Natural killer cell treated with Interleukin-12 subunit alpha and Interleukin-12 subunit beta and Interleukin-15 and Interleukin-18, amount 100 ng/mL, for 72 hours (primary cell): ENCODE results near the gene DLG2. TPM values are rescaled to one million over a fixed set of nuclear protein-coding genes. Genes with fewer than 3 reads are reported as not detected.

Experiments
- ATAC-seq, 2 donors: fragments of 150-1000 bp; cut with Tn5 transposase in 1 of 2; sonication (Bioruptor Pico), chemical (Tn5 transposase) in 1 of 2; 2 replicates each; pipeline ENCODE4 v1.10.0; 2021
- DNase-seq: peaks from one replicate; pipeline ENCODE4 v3.0.0; 2022; ENCODE audit warnings: low spot score
- H3K27ac Mint-ChIP-seq, 2 donors: 1 replicate in 1 of 2; 2 replicates in 1 of 2; pipeline ENCODE4 v1.8.0; 2022; ENCODE audit warnings: mixed read lengths in 2 of 2, mild to moderate bottlenecking in 1 of 2, moderate library complexity in 1 of 2
- H3K27me3 Mint-ChIP-seq, 2 donors: 1 replicate in 1 of 2; 2 replicates in 1 of 2; pipeline ENCODE4 v1.8.0; 2022; ENCODE audit warnings: mixed read lengths in 2 of 2
- H3K36me3 Mint-ChIP-seq: one replicate; pipeline ENCODE4 v1.8.0; 2022; ENCODE audit warnings: mixed read lengths
- H3K4me1 Mint-ChIP-seq, 2 donors: 1 replicate in 1 of 2; 2 replicates in 1 of 2; pipeline ENCODE4 v1.8.0; 2022; ENCODE audit warnings: low read depth in 2 of 2, mixed read lengths in 2 of 2, mild to moderate bottlenecking in 1 of 2
- H3K4me3 Mint-ChIP-seq: one replicate; pipeline ENCODE4 v1.8.0; 2022; ENCODE audit warnings: mixed read lengths
- H3K9me3 Mint-ChIP-seq: 2 replicates; pipeline ENCODE4 v1.8.0; 2022; ENCODE audit warnings: mixed read lengths
- total RNA-seq, 2 donors: library from RNA; stranded (reverse); gene quantifications; one replicate each; pipeline ENCODE4 v1.2.3, GENCODE V29; 2022

DLG2 gene
- total RNA-seq, 2 donors from 2014 or later = 1.1 to 1.7 TPM

- H3K4me1 Mint-ChIP-seq = no peaks in the 10 kb centered on the region
- peaks cover 4% of the 10 kb centered on the region for H3K9me3 Mint-ChIP-seq
- DNase-seq = no peak
- peaks cover 9% of the 10 kb centered on the region for H3K36me3 Mint-ChIP-seq
- H3K27ac Mint-ChIP-seq = no peak overlapping the region
- H3K27me3 Mint-ChIP-seq = peaks cover 37 to 75% of the 10 kb centered on the region in 2 donors
- ATAC-seq = no peak
- H3K4me3 Mint-ChIP-seq = no peak overlapping the region
Observed at GRCh38 chr11:85572056-85572455, 55.1 kb downstream of the DLG2 start.

GRCh38 chr11:85569525-85569924 lies 57.6 kb downstream of the DLG2 start:
- DNase-seq (no peak), ATAC-seq (no peak)
- no peaks in the 10 kb centered on the region for H3K9me3 Mint-ChIP-seq
- no peak overlapping the region for H3K4me3 Mint-ChIP-seq
- H3K36me3 Mint-ChIP-seq = peaks cover 4% of the 10 kb centered on the region
- H3K4me1 Mint-ChIP-seq = no peaks in the 10 kb centered on the region
- H3K27ac Mint-ChIP-seq = no peak overlapping the region
- H3K27me3 Mint-ChIP-seq = peaks cover 29 to 69% of the 10 kb centered on the region in 2 donors

GRCh38 chr11:85558411-85558810 lies 68.7 kb downstream of the DLG2 start:
- no peaks in the 10 kb centered on the region for H3K9me3 Mint-ChIP-seq
- H3K4me3 Mint-ChIP-seq = no peak overlapping the region
- H3K27me3 Mint-ChIP-seq = peaks cover 16 to 18% of the 10 kb centered on the region in 2 donors
- H3K4me1 Mint-ChIP-seq = no peaks in the 10 kb centered on the region
- ATAC-seq = no peak
- DNase-seq = no peak
- H3K36me3 Mint-ChIP-seq = no peaks in the 10 kb centered on the region
- no peak overlapping the region for H3K27ac Mint-ChIP-seq

- no peaks in the 10 kb centered on the region for H3K36me3 Mint-ChIP-seq
Observed at GRCh38 chr11:85551881-85552280, 75.3 kb downstream of the DLG2 start.

GRCh38 chr11:85541683-85542082 lies 85.5 kb downstream of the DLG2 start:
- no peak for ATAC-seq
- H3K4me1 Mint-ChIP-seq = no peaks in the 10 kb centered on the region
- H3K27ac Mint-ChIP-seq = no peak overlapping the region
- H3K4me3 Mint-ChIP-seq = no peak overlapping the region
- no peak for DNase-seq
- peaks cover 2 to 11% of the 10 kb centered on the region in 2 donors for H3K27me3 Mint-ChIP-seq
- H3K9me3 Mint-ChIP-seq = peaks cover 2% of the 10 kb centered on the region
- H3K36me3 Mint-ChIP-seq = peaks cover 4% of the 10 kb centered on the region

More at GRCh38 chr11:85551881-85552280, 75.3 kb downstream of the DLG2 start:
- H3K27me3 Mint-ChIP-seq = peaks cover 5 to 25% of the 10 kb centered on the region in 2 donors
- no peak for DNase-seq
- H3K27ac Mint-ChIP-seq = no peak overlapping the region
- H3K4me1 Mint-ChIP-seq = no peaks in the 10 kb centered on the region
- no peak for ATAC-seq
- H3K9me3 Mint-ChIP-seq = peaks cover 3% of the 10 kb centered on the region
- no peak overlapping the region for H3K4me3 Mint-ChIP-seq

GRCh38 chr11:85540635-85541205 lies 86.4 kb downstream of the DLG2 start:
- no peaks in the 10 kb centered on the region for H3K4me1 Mint-ChIP-seq
- H3K36me3 Mint-ChIP-seq = no peaks in the 10 kb centered on the region
- DNase-seq (no peak), ATAC-seq (no peak)
- H3K27ac Mint-ChIP-seq = no peak overlapping the region
- H3K27me3 Mint-ChIP-seq = peaks cover 0 to 1% of the 10 kb centered on the region in 2 donors
- H3K4me3 Mint-ChIP-seq = no peak overlapping the region
- no peaks in the 10 kb centered on the region for H3K9me3 Mint-ChIP-seq

GRCh38 chr11:85540181-85540580 lies 87.0 kb downstream of the DLG2 start:
- ATAC-seq = peak in 1 of 2 donors; percentile 6
- H3K4me1 Mint-ChIP-seq = no peaks in the 10 kb centered on the region
- no peak overlapping the region for H3K4me3 Mint-ChIP-seq
- no peaks in the 10 kb centered on the region for H3K9me3 Mint-ChIP-seq
- peaks cover under 1% of the 10 kb centered on the region for H3K36me3 Mint-ChIP-seq
- H3K27ac Mint-ChIP-seq = no peak overlapping the region
- no peak for DNase-seq
- no peaks in the 10 kb centered on the region for H3K27me3 Mint-ChIP-seq

- peaks cover 5% of the 10 kb centered on the region for H3K36me3 Mint-ChIP-seq
- H3K4me1 Mint-ChIP-seq = no peaks in the 10 kb centered on the region
- H3K4me3 Mint-ChIP-seq = no peak overlapping the region
- no peak overlapping the region for H3K27ac Mint-ChIP-seq
- H3K27me3 Mint-ChIP-seq = no peaks in the 10 kb centered on the region
- DNase-seq (no peak), ATAC-seq (no peak)
- H3K9me3 Mint-ChIP-seq = peaks cover 3% of the 10 kb centered on the region
Observed at GRCh38 chr11:85539740-85540139, 87.4 kb downstream of the DLG2 start.

GRCh38 chr11:85539029-85539689 lies 88.0 kb downstream of the DLG2 start:
- Mint-ChIP-seq H3K9me3 (peaks cover 4% of the 10 kb centered on the region), H3K4me1 (no peaks in the 10 kb centered on the region), H3K36me3 (peaks cover 8% of the 10 kb centered on the region), H3K4me3 (no peak overlapping the region), H3K27ac (no peak overlapping the region), H3K27me3 (no peaks in the 10 kb centered on the region)
- ATAC-seq (no peak), DNase-seq (no peak)

- H3K4me1 Mint-ChIP-seq = no peaks in the 10 kb centered on the region
- ATAC-seq (no peak), DNase-seq (no peak)
- peaks cover 4% of the 10 kb centered on the region for H3K9me3 Mint-ChIP-seq
- peaks cover 8% of the 10 kb centered on the region for H3K36me3 Mint-ChIP-seq
- no peak overlapping the region for H3K4me3 Mint-ChIP-seq
- peaks cover 0 to 2% of the 10 kb centered on the region in 2 donors for H3K27me3 Mint-ChIP-seq
- no peak overlapping the region for H3K27ac Mint-ChIP-seq
Observed at GRCh38 chr11:85536438-85536837, 90.7 kb downstream of the DLG2 start.

GRCh38 chr11:85534806-85535205 lies 92.3 kb downstream of the DLG2 start:
- Mint-ChIP-seq H3K4me1 (no peaks in the 10 kb centered on the region), H3K27me3 (peaks cover 0 to 6% of the 10 kb centered on the region in 2 donors), H3K27ac (no peak overlapping the region), H3K9me3 (peaks cover 4% of the 10 kb centered on the region), H3K36me3 (peaks cover 8% of the 10 kb centered on the region), H3K4me3 (no peak overlapping the region)
- DNase-seq = no peak
- no peak for ATAC-seq

- Mint-ChIP-seq H3K9me3 (peaks cover 7% of the 10 kb centered on the region), H3K27me3 (peaks cover 2 to 6% of the 10 kb centered on the region in 2 donors), H3K27ac (no peak overlapping the region), H3K4me3 (no peak overlapping the region), H3K4me1 (no peaks in the 10 kb centered on the region), H3K36me3 (peaks cover 8% of the 10 kb centered on the region)
- ATAC-seq = no peak
- no peak for DNase-seq
Observed at GRCh38 chr11:85531191-85531897, 95.8 kb downstream of the DLG2 start.

GRCh38 chr11:85530634-85531033 lies 96.5 kb downstream of the DLG2 start:
- Mint-ChIP-seq H3K4me1 (no peaks in the 10 kb centered on the region), H3K27ac (no peak overlapping the region), H3K9me3 (peaks cover 8% of the 10 kb centered on the region), H3K36me3 (peaks cover 8% of the 10 kb centered on the region), H3K27me3 (peaks cover 2 to 6% of the 10 kb centered on the region in 2 donors), H3K4me3 (no peak overlapping the region)
- no peak for DNase-seq
- ATAC-seq = no peak

GRCh38 chr11:85526564-85526963 lies 100.6 kb downstream of the DLG2 start:
- H3K4me3 Mint-ChIP-seq = no peak overlapping the region
- DNase-seq = no peak
- peaks cover 17% of the 10 kb centered on the region for H3K9me3 Mint-ChIP-seq
- ATAC-seq = no peak
- H3K27me3 Mint-ChIP-seq = peaks cover 2 to 5% of the 10 kb centered on the region in 2 donors
- H3K27ac Mint-ChIP-seq = no peak overlapping the region
- peaks cover 13% of the 10 kb centered on the region for H3K36me3 Mint-ChIP-seq
- H3K4me1 Mint-ChIP-seq = no peaks in the 10 kb centered on the region
